ENCODE results near the gene HDGF. TPM values are rescaled to one million over a fixed set of nuclear protein-coding genes. Genes with fewer than 3 reads are reported as not detected.
A peak's percentile ranks its signal among the peaks of the same experiment; 100 is the strongest.

HDGF gene
- total RNA-seq, 2 donors from 2014 or later = 493 to 495 TPM

GRCh38 chr1:156741481-156741983 is 9.9 kb downstream of the HDGF start:
- Mint-ChIP-seq H3K27ac (peak overlapping the region; percentile 94), H3K36me3 (ENCODE audit: low read depth) (peaks cover 50% of the 10 kb centered on the region), H3K4me3 (peak overlapping the region; percentile 96), H3K4me1 (peaks cover 38% of the 10 kb centered on the region), H3K9me3 (no peaks in the 10 kb centered on the region), H3K27me3 (ENCODE audit: insufficient read depth) (no peaks in the 10 kb centered on the region)
- H3K4me3 ChIP-seq (ENCODE audit: low read length) = peak overlapping the region; percentile 57
- H3K9me3 ChIP-seq (ENCODE audit: control insufficient read depth, low read length) = no peaks in the 10 kb centered on the region
- no peak for DNase-seq
- peak overlapping the region; percentile 21 for H3K27ac ChIP-seq (ENCODE audit: low read depth, low read length)
- TF ChIP-seq, protein P1, sequence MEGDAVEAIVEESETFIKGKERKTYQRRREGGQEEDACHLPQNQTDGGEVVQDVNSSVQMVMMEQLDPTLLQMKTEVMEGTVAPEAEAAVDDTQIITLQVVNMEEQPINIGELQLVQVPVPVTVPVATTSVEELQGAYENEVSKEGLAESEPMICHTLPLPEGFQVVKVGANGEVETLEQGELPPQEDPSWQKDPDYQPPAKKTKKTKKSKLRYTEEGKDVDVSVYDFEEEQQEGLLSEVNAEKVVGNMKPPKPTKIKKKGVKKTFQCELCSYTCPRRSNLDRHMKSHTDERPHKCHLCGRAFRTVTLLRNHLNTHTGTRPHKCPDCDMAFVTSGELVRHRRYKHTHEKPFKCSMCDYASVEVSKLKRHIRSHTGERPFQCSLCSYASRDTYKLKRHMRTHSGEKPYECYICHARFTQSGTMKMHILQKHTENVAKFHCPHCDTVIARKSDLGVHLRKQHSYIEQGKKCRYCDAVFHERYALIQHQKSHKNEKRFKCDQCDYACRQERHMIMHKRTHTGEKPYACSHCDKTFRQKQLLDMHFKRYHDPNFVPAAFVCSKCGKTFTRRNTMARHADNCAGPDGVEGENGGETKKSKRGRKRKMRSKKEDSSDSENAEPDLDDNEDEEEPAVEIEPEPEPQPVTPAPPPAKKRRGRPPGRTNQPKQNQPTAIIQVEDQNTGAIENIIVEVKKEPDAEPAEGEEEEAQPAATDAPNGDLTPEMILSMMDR (conservative IDR thresholded peaks at IDR 0.05) = no peak
- WGBS, 2 experiments (ENCODE audit: insufficient coverage in 1 of 2, insufficient read length in 1 of 2) = 50 to 53% methylated on average over 6 to 8 of the region's 8 CpGs
- peaks cover 73% of the 10 kb centered on the region for H3K36me3 ChIP-seq (ENCODE audit: control insufficient read depth, insufficient read depth, low read length)
- no peaks in the 10 kb centered on the region for H3K27me3 ChIP-seq (ENCODE audit: control insufficient read depth, insufficient read depth, low read length, poor library complexity, severe bottlenecking)
- peaks cover 14% of the 10 kb centered on the region for H3K4me1 ChIP-seq (ENCODE audit: control insufficient read depth, insufficient read depth, low read length)
- peak overlapping the region; percentile 17 for H3K9ac ChIP-seq (ENCODE audit: extremely low read depth, low read length, poor library complexity, severe bottlenecking)

GRCh38 chr1:156740741-156741480 is 10.6 kb downstream of the HDGF start, which contains the start of gene MRPL24:
Gene MRPL24 (minus strand): TSS chr1:156741088. CDS start chr1:156738704, 2,384 bp downstream.
- Mint-ChIP-seq H3K36me3 (ENCODE audit: low read depth) (peaks cover 51% of the 10 kb centered on the region), H3K27me3 (ENCODE audit: insufficient read depth) (no peaks in the 10 kb centered on the region), H3K27ac (peak within 1 kb of the TSS; percentile 97), H3K9me3 (no peaks in the 10 kb centered on the region), H3K4me3 (peak within 1 kb of the TSS; percentile 96), H3K4me1 (peaks cover 32% of the 10 kb centered on the region)
- 0 to 1% methylated on average over 27 to 38 of the region's 38 CpGs for WGBS, 2 experiments (ENCODE audit: insufficient coverage in 1 of 2, insufficient read length in 1 of 2)
- Histone ChIP-seq H3K4me1 (ENCODE audit: control insufficient read depth, insufficient read depth, low read length) (peaks cover 9% of the 10 kb centered on the region), H3K36me3 (ENCODE audit: control insufficient read depth, insufficient read depth, low read length) (peaks cover 73% of the 10 kb centered on the region), H3K9me3 (ENCODE audit: control insufficient read depth, low read length) (no peaks in the 10 kb centered on the region), H3K4me3 (ENCODE audit: low read length) (peak within 1 kb of the TSS; percentile 92), H3K27me3 (ENCODE audit: control insufficient read depth, insufficient read depth, low read length, poor library complexity, severe bottlenecking) (no peaks in the 10 kb centered on the region), H3K9ac (ENCODE audit: extremely low read depth, low read length, poor library complexity, severe bottlenecking) (peak within 1 kb of the TSS; percentile 74), H3K27ac (ENCODE audit: low read depth, low read length) (peak within 1 kb of the TSS; percentile 21)
- DNase-seq = peak; percentile 99
- TF ChIP-seq, protein P1 (conservative IDR thresholded peaks at IDR 0.05) = no peak

GRCh38 chr1:156740237-156740740 is 11.2 kb downstream of the HDGF start:
- H3K27ac ChIP-seq (ENCODE audit: low read depth, low read length) = no peak overlapping the region
- Mint-ChIP-seq H3K4me3 (peak overlapping the region; percentile 96), H3K27ac (peak overlapping the region; percentile 97), H3K9me3 (no peaks in the 10 kb centered on the region), H3K4me1 (peaks cover 26% of the 10 kb centered on the region), H3K27me3 (ENCODE audit: insufficient read depth) (no peaks in the 10 kb centered on the region), H3K36me3 (ENCODE audit: low read depth) (peaks cover 50% of the 10 kb centered on the region)
- peaks cover 4% of the 10 kb centered on the region for H3K4me1 ChIP-seq (ENCODE audit: control insufficient read depth, insufficient read depth, low read length)
- WGBS, 2 experiments (ENCODE audit: insufficient coverage in 1 of 2, insufficient read length in 1 of 2) = 19 to 39% methylated on average over 5 to 7 of the region's 7 CpGs
- peak overlapping the region; percentile 74 for H3K9ac ChIP-seq (ENCODE audit: extremely low read depth, low read length, poor library complexity, severe bottlenecking)
- no peaks in the 10 kb centered on the region for H3K27me3 ChIP-seq (ENCODE audit: control insufficient read depth, insufficient read depth, low read length, poor library complexity, severe bottlenecking)
- TF ChIP-seq, protein P1 (conservative IDR thresholded peaks at IDR 0.05) = no peak
- H3K4me3 ChIP-seq (ENCODE audit: low read length) = peak overlapping the region; percentile 92
- H3K36me3 ChIP-seq (ENCODE audit: control insufficient read depth, insufficient read depth, low read length) = peaks cover 71% of the 10 kb centered on the region
- H3K9me3 ChIP-seq (ENCODE audit: control insufficient read depth, low read length) = no peaks in the 10 kb centered on the region
- DNase-seq = no peak
